Ascending aorta (tissue), 2 donors: ENCODE results near the gene SUCO. TPM values are rescaled to one million over a fixed set of nuclear protein-coding genes. Genes with fewer than 3 reads are reported as not detected.

Experiments
- DNase-seq, 2 donors: peaks; one replicate each; pipeline ENCODE4 v3.0.0-alpha.2; 2019; ENCODE audit warnings: low spot score in 2 of 2
- H3K27ac ChIP-seq, 2 donors: fragments of 200-600 bp; sonication (generic); one replicate each; pipeline ENCODE4 v1.5.1; 2016 to 2017; ENCODE audit warnings: mild to moderate bottlenecking in 1 of 2
- H3K27me3 ChIP-seq: fragments of 200-600 bp; sonication (generic); one replicate; pipeline ENCODE4 v1.5.1; 2017
- H3K36me3 ChIP-seq, 2 donors: fragments of 200-600 bp; sonication (generic); one replicate each; pipeline ENCODE4 v1.5.1; 2016
- H3K4me1 ChIP-seq, 2 donors: fragments of 200-600 bp; sonication (generic); one replicate each; pipeline ENCODE4 v1.5.1; 2016 to 2017; ENCODE audit warnings: mild to moderate bottlenecking in 1 of 2
- H3K4me3 ChIP-seq, 2 donors: fragments of 200-600 bp; sonication (generic); one replicate each; pipeline ENCODE4 v1.5.1; 2016 to 2017; ENCODE audit warnings: mild to moderate bottlenecking in 1 of 2
- H3K9me3 ChIP-seq, 2 donors: fragments of 200-600 bp; sonication (generic); one replicate each; pipeline ENCODE4 v1.5.1; 2016
- CTCF ChIP-seq, 3 experiments: fragments of 200-600 bp in 2 of 3; fragments of 450-650 bp in 1 of 3; sonication (generic) in 2 of 3; IDR thresholded peaks; one replicate each; pipeline ENCODE4 v1.5.1; 2016 to 2019; ENCODE audit warnings: antibody characterized with exemption in 3 of 3, mild to moderate bottlenecking in 1 of 3, moderate library complexity in 1 of 3
- intact Hi-C: fragments of 100-400 bp; cut with DNase I; formaldehyde crosslinking; loops from one replicate; pipeline ENCODE4 v1.15.1; 2023
- total RNA-seq: library from RNA; depleted of rRNA; stranded (reverse); fragments of >200 nt; gene quantifications from one replicate; pipeline ENCODE4 v1.1.0, GENCODE V29; 2016

SUCO gene
- total RNA-seq, 1 donor from 2014 or later, result 7.8 TPM

GRCh38 chr1:172532183-172532699, 709 bp upstream of the SUCO start:
- no peak for TF ChIP-seq CTCF (IDR thresholded peaks at IDR 0.05)

GRCh38 chr1:172533513-172534151, 682 bp downstream of the SUCO start:
- Histone ChIP-seq H3K4me1 (peaks cover 4 to 10% of the 10 kb centered on the region in 2 donors), H3K27ac (peak overlapping the region; percentile 95 to 98), H3K4me3 (peak overlapping the region; percentile 78 to 83), H3K9me3 (no peaks in the 10 kb centered on the region), H3K36me3 (no peaks in the 10 kb centered on the region), H3K27me3 (no peaks in the 10 kb centered on the region)
- intact Hi-C loops, result loop anchor here (2.0 to 5.0 kb wide), 8 partner anchors 91 to 1334 kb away; partner anchors contain the start of genes DNM3, GAS5, METTL13 and PIGC
- DNase-seq, result peak in 1 of 2 donors; percentile 72
- TF ChIP-seq CTCF (IDR thresholded peaks at IDR 0.05), result no peak

More at GRCh38 chr1:172532183-172532699, 709 bp upstream of the SUCO start:
- no peaks in the 10 kb centered on the region for H3K9me3 ChIP-seq
- H3K4me3 ChIP-seq, result peak overlapping the region; percentile 80 to 83
- peaks cover 4 to 10% of the 10 kb centered on the region in 2 donors for H3K4me1 ChIP-seq
- intact Hi-C loops, result loop anchor here (2.0 to 5.0 kb wide), 8 partner anchors 90 to 1335 kb away; partner anchors contain the start of genes DNM3, GAS5, METTL13 and PIGC
- peak overlapping the region; percentile 95 to 98 for H3K27ac ChIP-seq
- peak; percentile 80 to 97 for DNase-seq
- no peaks in the 10 kb centered on the region for H3K27me3 ChIP-seq
- no peaks in the 10 kb centered on the region for H3K36me3 ChIP-seq

- Histone ChIP-seq H3K4me1 (peaks cover 4 to 10% of the 10 kb centered on the region in 2 donors), H3K36me3 (no peaks in the 10 kb centered on the region), H3K4me3 (no peak overlapping the region), H3K27me3 (no peaks in the 10 kb centered on the region), H3K27ac (no peak overlapping the region), H3K9me3 (no peaks in the 10 kb centered on the region)
- intact Hi-C loops, result no loop called here
- DNase-seq, result no peak
- no peak for TF ChIP-seq CTCF (IDR thresholded peaks at IDR 0.05)
Measured at GRCh38 chr1:172536256-172536655, 3.3 kb downstream of the SUCO start.

GRCh38 chr1:172537366-172537765, 4.4 kb downstream of the SUCO start:
- Histone ChIP-seq H3K27me3 (no peaks in the 10 kb centered on the region), H3K4me1 (peaks cover 4 to 12% of the 10 kb centered on the region in 2 donors), H3K9me3 (no peaks in the 10 kb centered on the region), H3K27ac (no peak overlapping the region), H3K4me3 (no peak overlapping the region), H3K36me3 (no peaks in the 10 kb centered on the region)
- intact Hi-C loops, result no loop called here
- DNase-seq, result no peak
- TF ChIP-seq CTCF (IDR thresholded peaks at IDR 0.05), result no peak

- H3K27ac ChIP-seq, result no peak overlapping the region
- H3K27me3 ChIP-seq, result no peaks in the 10 kb centered on the region
- no peak for TF ChIP-seq CTCF (IDR thresholded peaks at IDR 0.05)
- no peak overlapping the region for H3K4me3 ChIP-seq
- no peaks in the 10 kb centered on the region for H3K36me3 ChIP-seq
- DNase-seq, result no peak
- intact Hi-C loops, result no loop called here
- no peaks in the 10 kb centered on the region for H3K9me3 ChIP-seq
- H3K4me1 ChIP-seq, result peaks cover 4 to 15% of the 10 kb centered on the region in 2 donors
Measured at GRCh38 chr1:172537827-172538391, 5.0 kb downstream of the SUCO start.
